ENCODE results near the gene IGSF5. TPM values are rescaled to one million over a fixed set of nuclear protein-coding genes. Genes with fewer than 3 reads are reported as not detected.
A peak's percentile ranks its signal among the peaks of the same experiment; 100 is the strongest.

The IGSF5 gene
- total RNA-seq, 2 donors from 2014 or later, result 2.6 to 3.6 TPM

DNA sequence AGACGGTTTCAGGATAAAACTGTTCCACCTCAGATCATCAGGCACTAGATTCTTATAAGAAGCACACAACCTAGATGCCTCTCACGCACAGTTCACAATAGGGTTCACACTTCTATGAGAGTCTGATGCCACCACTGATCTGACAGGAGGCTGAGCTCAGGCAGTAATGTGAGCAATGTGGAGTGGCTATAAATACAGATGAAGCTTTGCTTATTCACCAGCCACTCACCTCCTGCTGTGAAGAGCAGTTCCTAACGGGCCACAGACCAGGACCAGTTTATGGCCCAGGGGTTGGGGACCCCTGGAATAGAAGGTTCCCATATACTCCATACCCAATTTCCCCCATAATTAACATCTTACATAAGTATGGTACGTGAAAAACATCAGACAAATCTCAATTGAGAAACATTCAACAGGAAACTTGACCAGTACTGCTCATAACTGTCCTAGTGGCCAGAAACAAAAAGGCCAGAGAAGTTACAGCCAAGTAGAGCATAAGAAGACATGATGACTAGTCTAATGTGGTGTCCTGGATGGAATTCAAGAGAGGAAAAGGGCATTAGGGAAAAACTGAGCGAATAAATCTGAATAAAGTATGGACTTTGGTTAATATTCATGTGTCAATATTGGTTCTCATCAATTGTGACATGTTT lies 24.7 kb upstream of the IGSF5 start:
- no peak for ATAC-seq
- DNase-seq, result no peak
- no peak for TF ChIP-seq POLR2A (IDR thresholded peaks at IDR 0.05)
- TF ChIP-seq, protein P1, sequence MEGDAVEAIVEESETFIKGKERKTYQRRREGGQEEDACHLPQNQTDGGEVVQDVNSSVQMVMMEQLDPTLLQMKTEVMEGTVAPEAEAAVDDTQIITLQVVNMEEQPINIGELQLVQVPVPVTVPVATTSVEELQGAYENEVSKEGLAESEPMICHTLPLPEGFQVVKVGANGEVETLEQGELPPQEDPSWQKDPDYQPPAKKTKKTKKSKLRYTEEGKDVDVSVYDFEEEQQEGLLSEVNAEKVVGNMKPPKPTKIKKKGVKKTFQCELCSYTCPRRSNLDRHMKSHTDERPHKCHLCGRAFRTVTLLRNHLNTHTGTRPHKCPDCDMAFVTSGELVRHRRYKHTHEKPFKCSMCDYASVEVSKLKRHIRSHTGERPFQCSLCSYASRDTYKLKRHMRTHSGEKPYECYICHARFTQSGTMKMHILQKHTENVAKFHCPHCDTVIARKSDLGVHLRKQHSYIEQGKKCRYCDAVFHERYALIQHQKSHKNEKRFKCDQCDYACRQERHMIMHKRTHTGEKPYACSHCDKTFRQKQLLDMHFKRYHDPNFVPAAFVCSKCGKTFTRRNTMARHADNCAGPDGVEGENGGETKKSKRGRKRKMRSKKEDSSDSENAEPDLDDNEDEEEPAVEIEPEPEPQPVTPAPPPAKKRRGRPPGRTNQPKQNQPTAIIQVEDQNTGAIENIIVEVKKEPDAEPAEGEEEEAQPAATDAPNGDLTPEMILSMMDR (IDR thresholded peaks at IDR 0.05), result no peak
- intact Hi-C loops (cut with DNase I), result no loop called here
- Histone ChIP-seq H3K27me3 (no peaks in the 10 kb centered on the region), H3K4me1 (peaks cover 8% of the 10 kb centered on the region), H3K9me3 (no peaks in the 10 kb centered on the region), H3K4me3 (no peak overlapping the region), H3K27ac (no peak overlapping the region), H3K36me3 (replicated peaks in 1 of 2; ENCODE audit: insufficient read depth in 1 of 2, low read depth in 2 of 2) (no peaks in the 10 kb centered on the region)
- WGBS, 2 donors, result 78 to 87% methylated on average over 5 of the region's 5 CpGs

DNA sequence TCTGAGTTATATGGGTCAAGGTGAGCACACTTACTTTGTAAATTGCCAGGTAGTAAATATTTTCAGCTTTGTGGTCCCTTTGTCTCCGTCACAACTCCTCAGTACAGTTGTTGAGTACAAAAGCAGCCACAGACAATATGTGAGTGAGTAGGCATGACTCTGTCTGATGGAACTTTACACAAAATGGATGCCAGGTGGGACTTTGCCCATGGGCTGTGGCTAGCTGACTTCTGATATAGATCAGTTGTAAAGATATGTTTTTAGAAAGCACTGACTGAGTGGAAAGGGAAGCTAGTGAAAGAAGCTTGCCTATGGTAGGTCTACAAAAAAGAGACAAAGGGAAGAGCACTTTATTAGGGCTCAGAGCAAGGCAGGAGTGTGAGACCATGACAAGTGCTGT lies 23.1 kb upstream of the IGSF5 start:
- ATAC-seq (no peak), DNase-seq (no peak)
- intact Hi-C loops (cut with DNase I), result no loop called here
- Histone ChIP-seq H3K36me3 (replicated peaks in 1 of 2; ENCODE audit: insufficient read depth in 1 of 2, low read depth in 2 of 2) (no peaks in the 10 kb centered on the region), H3K27me3 (no peaks in the 10 kb centered on the region), H3K27ac (no peak overlapping the region), H3K4me3 (no peak overlapping the region), H3K9me3 (no peaks in the 10 kb centered on the region), H3K4me1 (no peaks in the 10 kb centered on the region)
- 93 to 94% methylated on average over 1 of the region's 1 CpG for WGBS, 2 donors
- TF ChIP-seq, protein P1 (IDR thresholded peaks at IDR 0.05), result no peak
- no peak for TF ChIP-seq POLR2A (IDR thresholded peaks at IDR 0.05)

DNA sequence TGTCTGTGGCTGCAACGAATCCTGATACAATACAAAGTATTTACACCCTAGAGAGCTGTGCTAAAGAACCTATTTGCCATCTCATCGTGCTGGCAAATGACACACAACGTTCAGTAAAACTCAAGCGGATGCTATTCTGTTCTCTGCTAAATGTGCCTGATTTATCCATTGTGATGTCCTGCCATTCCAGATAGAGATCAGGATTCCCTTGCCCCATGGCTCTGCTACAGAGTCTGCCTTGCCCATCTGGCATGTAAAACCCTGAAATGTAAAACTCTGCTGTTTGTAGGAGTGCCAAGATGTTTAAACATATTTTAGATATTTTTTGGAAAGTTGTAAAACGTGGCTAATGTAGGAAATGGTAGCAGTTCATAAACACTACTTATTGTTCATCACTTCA lies 20.0 kb upstream of the IGSF5 start:
- intact Hi-C loops (cut with DNase I), result no loop called here
- Histone ChIP-seq H3K27ac (no peak overlapping the region), H3K4me1 (no peaks in the 10 kb centered on the region), H3K36me3 (replicated peaks in 1 of 2; ENCODE audit: insufficient read depth in 1 of 2, low read depth in 2 of 2) (no peaks in the 10 kb centered on the region), H3K9me3 (no peaks in the 10 kb centered on the region), H3K4me3 (no peak overlapping the region), H3K27me3 (no peaks in the 10 kb centered on the region)
- DNase-seq (no peak), ATAC-seq (no peak)
- WGBS, 2 donors, result 75 to 85% methylated on average over 5 of the region's 5 CpGs
- TF ChIP-seq POLR2A (IDR thresholded peaks at IDR 0.05), result no peak
- TF ChIP-seq, protein P1 (IDR thresholded peaks at IDR 0.05), result no peak

DNA sequence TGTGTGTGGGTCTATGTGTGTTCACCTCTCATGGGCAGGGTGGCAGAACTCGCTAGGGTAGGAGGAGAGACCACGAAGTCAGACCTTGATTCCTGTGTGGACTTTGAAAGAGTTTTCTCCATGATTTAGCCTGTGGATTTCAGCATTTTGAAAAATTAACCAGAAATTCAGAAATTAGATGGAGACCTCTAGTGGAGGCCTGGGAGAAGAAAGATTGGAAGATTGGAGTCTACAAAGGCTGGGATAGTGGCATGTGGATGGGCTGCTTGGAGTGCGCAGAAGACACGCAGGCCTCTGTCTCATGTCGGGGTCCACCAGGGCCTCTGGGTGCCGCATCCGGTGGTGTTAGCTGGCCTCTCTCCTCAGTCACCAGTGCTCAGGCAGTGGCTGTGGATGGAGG lies 18.9 kb upstream of the IGSF5 start:
- 87 to 88% methylated on average over 7 of the region's 7 CpGs for WGBS, 2 donors
- H3K27me3 ChIP-seq, result no peaks in the 10 kb centered on the region
- DNase-seq (no peak), ATAC-seq (no peak)
- no peak overlapping the region for H3K27ac ChIP-seq
- no peaks in the 10 kb centered on the region for H3K36me3 ChIP-seq (replicated peaks in 1 of 2; ENCODE audit: insufficient read depth in 1 of 2, low read depth in 2 of 2)
- TF ChIP-seq, protein P1 (IDR thresholded peaks at IDR 0.05), result peak in 1 of 7 experiments; percentile 5
- TF ChIP-seq POLR2A (IDR thresholded peaks at IDR 0.05), result no peak
- no peaks in the 10 kb centered on the region for H3K4me1 ChIP-seq
- intact Hi-C loops (cut with DNase I), result no loop called here
- H3K4me3 ChIP-seq, result no peak overlapping the region
- no peaks in the 10 kb centered on the region for H3K9me3 ChIP-seq
